Activated CD4-positive, alpha-beta T cell treated with anti-CD3 and anti-CD28 coated beads for 4 hours (primary cell): ENCODE data around the gene CDCA7L.
"Not testable (repeated sequence)": the region's sequence is repeated elsewhere in the genome, so short reads cannot be mapped to it uniquely, and the experiment has no call there.

ENCODE experiments used
- DNase-seq, 2 donors: peaks; one replicate each; pipeline ENCODE4 v3.0.0-alpha.2; 2020

Gene CDCA7L

GRCh38 chr7:21903020-21903786 is 42.5 kb downstream of the CDCA7L start:
- DNase-seq: no peak

- no peak for DNase-seq
Observed at GRCh38 chr7:21902240-21902639, 43.5 kb downstream of the CDCA7L start.

- peak in 1 of 2 donors; percentile 7 for DNase-seq
Observed at GRCh38 chr7:21898265-21898930, 47.3 kb downstream of the CDCA7L start.

GRCh38 chr7:21893401-21893800 is 52.3 kb downstream of the CDCA7L start:
- DNase-seq: no peak

GRCh38 chr7:21891291-21891690 is 54.4 kb downstream of the CDCA7L start:
- no peak for DNase-seq

GRCh38 chr7:21887779-21888178 is 57.9 kb downstream of the CDCA7L start:
- no peak for DNase-seq

GRCh38 chr7:21887353-21887752 is 58.3 kb downstream of the CDCA7L start:
- no peak for DNase-seq

GRCh38 chr7:21886396-21886795 is 59.3 kb downstream of the CDCA7L start:
- DNase-seq: no peak

GRCh38 chr7:21884496-21884895 is 61.2 kb downstream of the CDCA7L start:
- no peak for DNase-seq

GRCh38 chr7:21883501-21883900 is 62.2 kb downstream of the CDCA7L start:
- not testable (repeated sequence) for DNase-seq

- DNase-seq: no peak
Observed at GRCh38 chr7:21883069-21883468, 62.6 kb downstream of the CDCA7L start.

GRCh38 chr7:21869785-21870402 is 75.8 kb downstream of the CDCA7L start:
- DNase-seq: no peak

- DNase-seq: no peak
Observed at GRCh38 chr7:21868576-21868850, 77.2 kb downstream of the CDCA7L start.

GRCh38 chr7:21867816-21868575 is 77.7 kb downstream of the CDCA7L start:
- DNase-seq: no peak

- no peak for DNase-seq
Observed at GRCh38 chr7:21867226-21867625, 78.5 kb downstream of the CDCA7L start.

GRCh38 chr7:21866731-21867130 is 79.0 kb downstream of the CDCA7L start:
- DNase-seq: no peak

- not testable (repeated sequence) for DNase-seq
Observed at GRCh38 chr7:21865631-21866204, 80.0 kb downstream of the CDCA7L start.

- no peak for DNase-seq
Observed at GRCh38 chr7:21851559-21851967, 94.1 kb downstream of the CDCA7L start.
